H1 (cell line): ENCODE results near the gene NKTR. TPM values are rescaled to one million over a fixed set of nuclear protein-coding genes. Genes with fewer than 3 reads are reported as not detected.

Experiments used
- CHD2 ChIP-seq: IDR thresholded peaks from 2 replicates; pipeline ENCODE4 v1.6.1; 2012; ENCODE audit warnings: low read length, improper control_type of control experiment
- CTBP2 ChIP-seq: IDR thresholded peaks from 2 replicates; pipeline ENCODE4 v1.7.0; 2011; ENCODE audit warnings: borderline replicate concordance, mild to moderate bottlenecking, moderate library complexity, mixed read lengths, low read length; ENCODE audit not compliant: insufficient read depth, insufficient read length
- EP300 ChIP-seq, 2 experiments: IDR thresholded peaks; 1 replicate in 1 of 2; 2 replicates in 1 of 2; pipeline ENCODE4 v1.6.1; 2011 to 2012; ENCODE audit warnings: low read depth in 2 of 2, low read length in 2 of 2, mild to moderate bottlenecking in 2 of 2, borderline replicate concordance in 1 of 2, inconsistent platforms in 1 of 2, moderate library complexity in 1 of 2
- KDM1A ChIP-seq: fragments of 200-600, 300-600 bp; sonication (generic); IDR thresholded peaks from 2 replicates; pipeline ENCODE4 v1.7.1; 2016; ENCODE audit warnings: mild to moderate bottlenecking, low read length, borderline replicate concordance
- SRF ChIP-seq: IDR thresholded peaks from 2 replicates; pipeline ENCODE4 v1.6.1; 2011; ENCODE audit warnings: mild to moderate bottlenecking, low read depth, low read length, moderate library complexity
- polyA plus RNA-seq, 7 experiments: library from polyadenylated mRNA; depleted of rRNA in 3 of 7; stranded (reverse) in 5 of 7; unstranded in 2 of 7; fragments of >200 nt in 5 of 7; fragments of 200-250 nt in 2 of 7; gene quantifications; 1 replicate in 5 of 7; 2 replicates in 1 of 7; 4 replicates in 1 of 7; pipeline versions ENCODE4 v1.2.1 to v1.2.3, GENCODE V29; 2011 to 2013; ENCODE audit warnings: missing spikeins in 2 of 7, mixed read lengths in 2 of 7
- total RNA-seq: library from RNA; stranded (reverse); fragmentation: NEBNext Ultra II Directional; extraction: Animal tissue kit (Norgen Biotek cat#: 25700); gene quantifications from 2 replicates; pipeline ENCODE4 v1.2.1, GENCODE V29; 2021
- TF ChIP-seq, protein P1 (sequence below): fragments of 300-600 bp; sonication (generic); IDR thresholded peaks from 2 replicates; pipeline ENCODE4 v1.7.1; 2012; ENCODE audit warnings: low read length, moderate library complexity, mild to moderate bottlenecking, inconsistent platforms; ENCODE audit not compliant: insufficient replicate concordance
- TF ChIP-seq, protein P2 (sequence below): IDR thresholded peaks from 2 replicates; pipeline ENCODE4 v1.6.1; 2011; ENCODE audit warnings: low read length, improper control_type of control experiment

NKTR gene
- total and polyA plus RNA-seq, 2 of the 8 experiments (the other 6 are each of a cell fraction or from before 2014, with no cell fraction given) = 24.1 to 62.2 TPM

DNA sequence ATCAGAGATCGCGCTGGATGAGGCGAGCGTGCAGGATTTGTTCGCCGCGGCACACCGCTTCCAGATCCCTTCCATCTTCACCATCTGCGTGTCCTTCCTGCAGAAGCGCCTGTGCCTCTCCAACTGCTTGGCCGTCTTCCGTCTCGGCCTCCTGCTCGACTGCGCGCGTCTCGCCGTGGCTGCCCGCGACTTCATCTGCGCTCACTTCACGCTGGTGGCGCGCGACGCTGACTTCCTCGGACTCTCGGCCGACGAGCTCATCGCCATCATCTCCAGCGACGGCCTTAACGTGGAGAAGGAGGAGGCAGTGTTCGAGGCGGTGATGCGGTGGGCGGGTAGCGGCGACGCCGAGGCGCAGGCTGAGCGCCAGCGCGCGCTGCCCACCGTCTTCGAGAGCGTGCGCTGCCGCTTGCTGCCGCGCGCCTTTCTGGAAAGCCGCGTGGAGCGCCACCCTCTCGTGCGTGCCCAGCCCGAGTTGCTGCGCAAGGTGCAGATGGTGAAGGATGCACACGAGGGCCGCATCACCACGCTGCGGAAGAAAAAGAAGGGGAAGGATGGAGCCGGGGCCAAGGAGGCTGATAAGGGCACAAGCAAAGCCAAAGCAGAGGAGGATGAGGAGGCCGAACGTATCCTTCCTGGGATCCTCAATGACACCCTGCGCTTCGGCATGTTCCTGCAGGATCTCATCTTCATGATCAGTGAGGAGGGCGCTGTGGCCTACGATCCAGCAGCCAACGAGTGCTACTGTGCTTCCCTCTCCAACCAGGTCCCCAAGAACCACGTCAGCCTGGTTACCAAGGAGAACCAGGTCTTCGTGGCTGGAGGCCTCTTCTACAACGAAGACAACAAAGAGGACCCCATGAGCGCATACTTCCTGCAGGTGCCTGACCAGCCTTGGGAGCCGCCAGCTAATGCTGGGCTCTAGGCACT lies 85.7 kb downstream of the NKTR start (continued):
- TF ChIP-seq, protein P1, sequence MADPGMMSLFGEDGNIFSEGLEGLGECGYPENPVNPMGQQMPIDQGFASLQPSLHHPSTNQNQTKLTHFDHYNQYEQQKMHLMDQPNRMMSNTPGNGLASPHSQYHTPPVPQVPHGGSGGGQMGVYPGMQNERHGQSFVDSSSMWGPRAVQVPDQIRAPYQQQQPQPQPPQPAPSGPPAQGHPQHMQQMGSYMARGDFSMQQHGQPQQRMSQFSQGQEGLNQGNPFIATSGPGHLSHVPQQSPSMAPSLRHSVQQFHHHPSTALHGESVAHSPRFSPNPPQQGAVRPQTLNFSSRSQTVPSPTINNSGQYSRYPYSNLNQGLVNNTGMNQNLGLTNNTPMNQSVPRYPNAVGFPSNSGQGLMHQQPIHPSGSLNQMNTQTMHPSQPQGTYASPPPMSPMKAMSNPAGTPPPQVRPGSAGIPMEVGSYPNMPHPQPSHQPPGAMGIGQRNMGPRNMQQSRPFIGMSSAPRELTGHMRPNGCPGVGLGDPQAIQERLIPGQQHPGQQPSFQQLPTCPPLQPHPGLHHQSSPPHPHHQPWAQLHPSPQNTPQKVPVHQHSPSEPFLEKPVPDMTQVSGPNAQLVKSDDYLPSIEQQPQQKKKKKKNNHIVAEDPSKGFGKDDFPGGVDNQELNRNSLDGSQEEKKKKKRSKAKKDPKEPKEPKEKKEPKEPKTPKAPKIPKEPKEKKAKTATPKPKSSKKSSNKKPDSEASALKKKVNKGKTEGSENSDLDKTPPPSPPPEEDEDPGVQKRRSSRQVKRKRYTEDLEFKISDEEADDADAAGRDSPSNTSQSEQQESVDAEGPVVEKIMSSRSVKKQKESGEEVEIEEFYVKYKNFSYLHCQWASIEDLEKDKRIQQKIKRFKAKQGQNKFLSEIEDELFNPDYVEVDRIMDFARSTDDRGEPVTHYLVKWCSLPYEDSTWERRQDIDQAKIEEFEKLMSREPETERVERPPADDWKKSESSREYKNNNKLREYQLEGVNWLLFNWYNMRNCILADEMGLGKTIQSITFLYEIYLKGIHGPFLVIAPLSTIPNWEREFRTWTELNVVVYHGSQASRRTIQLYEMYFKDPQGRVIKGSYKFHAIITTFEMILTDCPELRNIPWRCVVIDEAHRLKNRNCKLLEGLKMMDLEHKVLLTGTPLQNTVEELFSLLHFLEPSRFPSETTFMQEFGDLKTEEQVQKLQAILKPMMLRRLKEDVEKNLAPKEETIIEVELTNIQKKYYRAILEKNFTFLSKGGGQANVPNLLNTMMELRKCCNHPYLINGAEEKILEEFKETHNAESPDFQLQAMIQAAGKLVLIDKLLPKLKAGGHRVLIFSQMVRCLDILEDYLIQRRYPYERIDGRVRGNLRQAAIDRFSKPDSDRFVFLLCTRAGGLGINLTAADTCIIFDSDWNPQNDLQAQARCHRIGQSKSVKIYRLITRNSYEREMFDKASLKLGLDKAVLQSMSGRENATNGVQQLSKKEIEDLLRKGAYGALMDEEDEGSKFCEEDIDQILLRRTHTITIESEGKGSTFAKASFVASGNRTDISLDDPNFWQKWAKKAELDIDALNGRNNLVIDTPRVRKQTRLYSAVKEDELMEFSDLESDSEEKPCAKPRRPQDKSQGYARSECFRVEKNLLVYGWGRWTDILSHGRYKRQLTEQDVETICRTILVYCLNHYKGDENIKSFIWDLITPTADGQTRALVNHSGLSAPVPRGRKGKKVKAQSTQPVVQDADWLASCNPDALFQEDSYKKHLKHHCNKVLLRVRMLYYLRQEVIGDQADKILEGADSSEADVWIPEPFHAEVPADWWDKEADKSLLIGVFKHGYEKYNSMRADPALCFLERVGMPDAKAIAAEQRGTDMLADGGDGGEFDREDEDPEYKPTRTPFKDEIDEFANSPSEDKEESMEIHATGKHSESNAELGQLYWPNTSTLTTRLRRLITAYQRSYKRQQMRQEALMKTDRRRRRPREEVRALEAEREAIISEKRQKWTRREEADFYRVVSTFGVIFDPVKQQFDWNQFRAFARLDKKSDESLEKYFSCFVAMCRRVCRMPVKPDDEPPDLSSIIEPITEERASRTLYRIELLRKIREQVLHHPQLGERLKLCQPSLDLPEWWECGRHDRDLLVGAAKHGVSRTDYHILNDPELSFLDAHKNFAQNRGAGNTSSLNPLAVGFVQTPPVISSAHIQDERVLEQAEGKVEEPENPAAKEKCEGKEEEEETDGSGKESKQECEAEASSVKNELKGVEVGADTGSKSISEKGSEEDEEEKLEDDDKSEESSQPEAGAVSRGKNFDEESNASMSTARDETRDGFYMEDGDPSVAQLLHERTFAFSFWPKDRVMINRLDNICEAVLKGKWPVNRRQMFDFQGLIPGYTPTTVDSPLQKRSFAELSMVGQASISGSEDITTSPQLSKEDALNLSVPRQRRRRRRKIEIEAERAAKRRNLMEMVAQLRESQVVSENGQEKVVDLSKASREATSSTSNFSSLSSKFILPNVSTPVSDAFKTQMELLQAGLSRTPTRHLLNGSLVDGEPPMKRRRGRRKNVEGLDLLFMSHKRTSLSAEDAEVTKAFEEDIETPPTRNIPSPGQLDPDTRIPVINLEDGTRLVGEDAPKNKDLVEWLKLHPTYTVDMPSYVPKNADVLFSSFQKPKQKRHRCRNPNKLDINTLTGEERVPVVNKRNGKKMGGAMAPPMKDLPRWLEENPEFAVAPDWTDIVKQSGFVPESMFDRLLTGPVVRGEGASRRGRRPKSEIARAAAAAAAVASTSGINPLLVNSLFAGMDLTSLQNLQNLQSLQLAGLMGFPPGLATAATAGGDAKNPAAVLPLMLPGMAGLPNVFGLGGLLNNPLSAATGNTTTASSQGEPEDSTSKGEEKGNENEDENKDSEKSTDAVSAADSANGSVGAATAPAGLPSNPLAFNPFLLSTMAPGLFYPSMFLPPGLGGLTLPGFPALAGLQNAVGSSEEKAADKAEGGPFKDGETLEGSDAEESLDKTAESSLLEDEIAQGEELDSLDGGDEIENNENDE = no peak
- TF ChIP-seq CTBP2 = no peak
- no peak for TF ChIP-seq SRF
- no peak for TF ChIP-seq EP300 (IDR thresholded peaks at IDR 0.05; ENCODE audit: borderline replicate concordance in 1 of 2, low read depth in 2 of 2, low read length in 2 of 2)
- TF ChIP-seq, protein P2, sequence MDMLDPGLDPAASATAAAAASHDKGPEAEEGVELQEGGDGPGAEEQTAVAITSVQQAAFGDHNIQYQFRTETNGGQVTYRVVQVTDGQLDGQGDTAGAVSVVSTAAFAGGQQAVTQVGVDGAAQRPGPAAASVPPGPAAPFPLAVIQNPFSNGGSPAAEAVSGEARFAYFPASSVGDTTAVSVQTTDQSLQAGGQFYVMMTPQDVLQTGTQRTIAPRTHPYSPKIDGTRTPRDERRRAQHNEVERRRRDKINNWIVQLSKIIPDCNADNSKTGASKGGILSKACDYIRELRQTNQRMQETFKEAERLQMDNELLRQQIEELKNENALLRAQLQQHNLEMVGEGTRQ = no peak
- no peak for TF ChIP-seq CHD2
- no peak for TF ChIP-seq KDM1A
